HG03108 (cell line): ENCODE results near the gene HDAC1.

Source experiments
- ATAC-seq: cut with Tn5 transposase; IDR thresholded peaks from one replicate; pipeline ENCODE4 v1.9.1; 2021; ENCODE audit warnings: moderate library complexity; ENCODE audit not compliant: unreplicated experiment

HDAC1 gene

GRCh38 chr1:32321712-32322291 is 29.9 kb downstream of the HDAC1 start:
- no peak for ATAC-seq

DNA sequence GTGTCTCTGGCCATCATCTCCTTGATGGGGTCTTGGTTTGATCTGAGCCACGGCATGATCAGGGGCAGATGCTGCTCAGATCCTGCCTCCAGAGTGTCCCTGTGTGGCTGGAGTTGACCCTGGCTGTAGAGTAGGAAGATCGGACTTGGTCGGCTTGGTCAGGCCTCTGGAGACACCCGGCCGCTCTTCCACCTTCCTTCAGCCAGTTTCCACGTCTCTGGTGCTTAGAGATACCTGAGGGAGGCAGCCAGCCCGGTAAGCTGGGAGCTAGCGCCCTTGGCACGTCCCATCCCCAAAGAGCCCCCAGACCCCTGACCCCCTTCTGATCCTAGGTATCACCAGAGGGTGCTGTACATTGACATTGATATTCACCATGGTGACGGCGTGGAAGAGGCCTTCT is 35.3 kb downstream of the HDAC1 start:
- no peak for ATAC-seq

DNA sequence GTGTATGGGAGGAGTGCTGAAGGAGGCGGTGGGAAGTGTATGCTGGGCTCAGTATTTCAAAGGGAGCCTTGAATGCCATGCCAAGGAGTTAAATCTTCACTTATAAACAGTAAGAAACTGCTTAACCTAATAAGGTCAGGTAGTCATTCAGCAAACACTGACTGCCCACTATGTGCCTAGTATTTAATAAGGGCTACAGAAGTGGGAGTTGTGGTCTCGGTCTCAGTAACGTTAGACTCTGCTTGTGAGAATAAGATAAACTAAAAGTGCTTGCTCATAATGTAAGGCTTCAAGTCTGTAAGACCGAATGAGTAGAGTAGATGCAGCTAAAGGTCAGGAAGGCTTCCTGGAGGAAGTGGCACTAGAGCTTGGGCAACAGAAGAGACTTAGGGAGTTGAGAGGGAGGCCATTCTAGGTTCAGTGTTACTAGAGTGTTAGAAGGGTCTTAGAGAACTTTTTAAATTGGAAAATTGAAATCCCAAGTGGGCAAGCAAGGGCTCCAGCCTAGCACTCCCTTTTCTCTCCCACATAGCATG is 38.1 kb downstream of the HDAC1 start:
- ATAC-seq, result no peak

DNA sequence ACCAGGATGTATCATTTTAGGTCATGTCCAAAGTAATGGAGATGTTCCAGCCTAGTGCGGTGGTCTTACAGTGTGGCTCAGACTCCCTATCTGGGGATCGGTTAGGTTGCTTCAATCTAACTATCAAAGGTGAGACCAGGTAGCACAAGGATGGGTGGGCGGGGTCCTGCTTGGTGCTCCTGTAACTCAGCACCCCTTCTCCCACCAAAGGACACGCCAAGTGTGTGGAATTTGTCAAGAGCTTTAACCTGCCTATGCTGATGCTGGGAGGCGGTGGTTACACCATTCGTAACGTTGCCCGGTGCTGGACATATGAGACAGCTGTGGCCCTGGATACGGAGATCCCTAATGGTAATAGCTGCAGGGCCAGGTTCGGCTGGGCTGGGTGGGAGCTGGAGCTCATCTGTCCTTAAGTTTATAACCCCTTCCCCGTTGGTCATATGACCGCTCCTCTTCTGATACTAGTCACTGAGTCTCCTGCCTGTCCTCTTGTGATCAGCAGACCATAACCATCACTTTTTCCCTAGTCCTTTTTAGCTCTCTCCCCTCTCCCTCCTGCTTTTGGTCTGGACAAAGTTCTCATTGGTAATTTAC is 38.8 kb downstream of the HDAC1 start:
- ATAC-seq, result no peak

DNA sequence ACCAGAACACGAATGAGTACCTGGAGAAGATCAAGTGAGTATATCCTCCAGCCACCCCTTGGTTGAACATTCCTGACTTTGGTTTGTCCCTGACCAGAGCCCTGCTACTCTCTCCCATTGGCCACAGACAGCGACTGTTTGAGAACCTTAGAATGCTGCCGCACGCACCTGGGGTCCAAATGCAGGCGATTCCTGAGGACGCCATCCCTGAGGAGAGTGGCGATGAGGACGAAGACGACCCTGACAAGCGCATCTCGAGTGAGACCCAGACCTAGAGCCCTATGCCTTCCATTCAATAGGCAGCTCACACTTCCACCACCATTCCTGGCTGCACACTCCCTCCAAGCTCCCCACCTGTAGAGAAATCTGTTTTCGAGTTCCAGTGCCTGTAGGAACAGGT is 39.7 kb downstream of the HDAC1 start:
- no peak for ATAC-seq

DNA sequence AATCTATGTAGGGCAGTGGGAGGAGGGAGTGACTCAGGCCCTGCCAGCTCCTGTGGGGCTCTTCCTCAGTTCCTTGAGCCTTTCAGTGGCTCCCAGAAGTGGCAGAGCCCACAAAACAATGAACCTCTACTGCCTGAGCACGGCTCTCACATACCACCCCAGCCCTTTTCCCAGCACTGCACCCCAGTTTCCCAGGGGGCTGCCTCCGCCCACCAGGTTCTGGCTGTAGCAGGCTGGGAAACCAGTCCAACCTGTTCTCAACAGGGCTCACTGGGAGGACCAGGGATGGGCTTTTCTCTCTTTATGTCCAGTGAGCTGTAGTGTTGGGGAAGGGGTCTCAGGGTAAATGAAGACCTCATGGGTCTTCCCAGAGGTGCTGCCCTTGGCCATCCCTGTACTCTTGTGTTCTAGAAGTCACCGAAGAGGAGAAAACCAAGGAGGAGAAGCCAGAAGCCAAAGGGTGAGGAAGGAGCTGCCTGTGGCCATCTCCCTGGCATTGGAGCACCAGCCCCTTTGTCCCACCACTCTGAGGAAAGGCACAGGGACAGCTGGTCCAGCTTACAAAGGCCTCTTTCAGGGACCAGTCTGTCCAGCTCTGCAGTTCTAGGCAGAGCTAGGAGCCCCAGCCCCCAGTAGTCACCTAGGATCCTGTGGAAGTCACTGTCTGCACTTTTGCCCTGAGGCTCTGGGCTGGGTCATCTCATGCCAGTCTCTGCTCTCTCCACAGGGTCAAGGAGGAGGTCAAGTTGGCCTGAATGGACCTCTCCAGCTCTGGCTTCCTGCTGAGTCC is 40.6 kb downstream of the HDAC1 start:
- no peak for ATAC-seq

DNA sequence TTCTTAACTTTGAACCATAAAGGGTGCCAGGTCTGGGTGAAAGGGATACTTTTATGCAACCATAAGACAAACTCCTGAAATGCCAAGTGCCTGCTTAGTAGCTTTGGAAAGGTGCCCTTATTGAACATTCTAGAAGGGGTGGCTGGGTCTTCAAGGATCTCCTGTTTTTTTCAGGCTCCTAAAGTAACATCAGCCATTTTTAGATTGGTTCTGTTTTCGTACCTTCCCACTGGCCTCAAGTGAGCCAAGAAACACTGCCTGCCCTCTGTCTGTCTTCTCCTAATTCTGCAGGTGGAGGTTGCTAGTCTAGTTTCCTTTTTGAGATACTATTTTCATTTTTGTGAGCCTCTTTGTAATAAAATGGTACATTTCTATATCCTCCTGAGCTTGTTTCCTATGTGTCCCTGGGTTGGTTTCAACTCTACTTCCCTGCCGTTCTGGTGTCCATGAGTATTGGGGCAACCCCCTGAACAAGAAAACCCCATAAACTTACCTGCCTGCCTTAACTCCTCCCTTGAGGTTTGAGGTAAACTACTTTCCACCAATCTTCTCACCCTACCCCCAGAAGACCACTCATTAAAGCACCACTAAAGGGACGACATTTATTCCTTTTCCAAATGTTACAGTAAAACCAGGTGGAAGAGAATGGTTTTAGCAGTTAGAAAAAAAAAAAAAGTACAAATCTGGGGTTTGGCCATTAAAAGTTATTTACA is 41.5 kb downstream of the HDAC1 start:
- no peak for ATAC-seq

GRCh38 chr1:32334274-32334861 is 42.5 kb downstream of the HDAC1 start:
- no peak for ATAC-seq

DNA sequence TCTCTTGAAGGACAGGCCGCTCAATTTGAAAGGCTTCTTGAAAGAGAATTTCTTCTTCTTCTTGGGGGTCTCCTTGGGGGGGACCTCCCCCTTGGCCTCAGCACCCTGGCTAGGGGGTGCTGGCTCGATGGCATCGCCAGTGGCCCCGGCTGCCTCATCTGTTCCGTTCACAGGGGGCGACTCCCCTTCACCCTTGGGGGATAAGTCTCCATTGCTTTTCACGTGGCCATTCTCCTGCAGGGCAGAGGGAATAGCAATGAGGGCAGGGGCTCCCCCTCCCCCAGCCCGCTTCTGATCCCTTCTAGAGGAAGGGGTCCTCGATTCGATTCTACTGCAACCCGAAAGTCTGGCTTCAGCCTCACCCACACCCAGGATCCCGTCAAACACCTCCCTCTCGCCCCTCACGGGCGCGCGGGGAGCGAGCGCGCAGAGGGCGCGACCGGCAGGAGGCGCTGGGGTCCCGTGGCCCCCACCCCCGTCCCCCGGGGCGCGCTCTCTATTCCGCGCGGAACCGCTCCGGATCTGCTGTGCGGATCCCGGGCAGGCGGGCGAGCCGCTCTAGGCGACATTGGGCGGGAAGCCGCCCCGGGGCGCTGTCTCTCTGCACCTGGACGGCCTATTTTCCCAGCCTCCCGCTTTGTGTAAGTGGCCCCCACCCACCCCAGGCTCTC is 43.1 kb downstream of the HDAC1 start:
- no peak for ATAC-seq

- no peak for ATAC-seq
Observed at GRCh38 chr1:32335535-32335789, 43.6 kb downstream of the HDAC1 start.

DNA sequence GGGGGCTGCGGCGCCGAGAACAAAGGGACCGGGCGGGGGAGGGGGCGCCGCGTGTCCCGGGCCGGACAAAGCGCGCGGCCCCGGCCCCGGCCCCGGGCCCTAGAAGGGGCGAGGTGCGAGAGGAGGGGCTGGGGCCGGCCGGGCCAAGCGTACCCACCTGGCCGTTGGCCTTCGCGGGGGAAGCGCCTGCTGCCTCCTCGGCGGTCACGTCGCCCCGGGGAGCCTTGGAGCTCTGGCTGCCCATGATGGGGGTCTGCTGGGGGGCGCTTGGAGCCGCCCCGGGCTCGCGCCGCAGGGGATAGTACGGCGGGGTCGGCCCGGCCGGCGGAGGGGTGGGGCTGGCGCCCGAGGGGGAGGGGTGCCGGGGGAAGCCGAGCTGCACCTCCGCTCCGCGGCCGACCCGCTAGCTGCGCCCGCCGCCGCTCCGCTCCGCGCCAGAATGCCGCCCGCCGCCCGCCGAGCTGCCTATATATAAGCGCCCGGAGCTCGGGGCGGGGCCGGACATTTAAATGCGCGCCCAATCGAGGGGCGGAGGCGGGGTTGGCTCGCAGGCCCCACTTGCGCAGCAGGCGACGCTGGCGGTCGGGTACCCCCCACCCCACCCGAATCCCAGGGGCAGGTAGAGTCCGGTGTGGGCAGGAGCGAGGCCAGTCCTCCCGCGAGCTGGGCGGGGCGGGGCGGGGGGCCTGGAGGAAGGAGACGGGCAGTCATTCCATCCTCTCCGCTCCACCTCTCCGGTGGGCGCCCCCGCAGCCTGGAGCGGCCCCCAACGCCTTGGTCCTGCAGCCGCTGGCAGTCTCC is 44.1 kb downstream of the HDAC1 start, which contains the start of gene MARCKSL1:
TSS of gene MARCKSL1 (minus strand) at position 444 of the 801 bp plus-strand sequence. CDS start at position 244, 200 bp downstream.
- ATAC-seq, result no peak

- ATAC-seq, result no peak
Observed at GRCh38 chr1:32336591-32336932, 44.7 kb downstream of the HDAC1 start.

GRCh38 chr1:32336963-32337675 is 45.2 kb downstream of the HDAC1 start:
- ATAC-seq, result no peak

GRCh38 chr1:32337855-32338636 is 46.2 kb downstream of the HDAC1 start:
- peak; percentile 31 for ATAC-seq

DNA sequence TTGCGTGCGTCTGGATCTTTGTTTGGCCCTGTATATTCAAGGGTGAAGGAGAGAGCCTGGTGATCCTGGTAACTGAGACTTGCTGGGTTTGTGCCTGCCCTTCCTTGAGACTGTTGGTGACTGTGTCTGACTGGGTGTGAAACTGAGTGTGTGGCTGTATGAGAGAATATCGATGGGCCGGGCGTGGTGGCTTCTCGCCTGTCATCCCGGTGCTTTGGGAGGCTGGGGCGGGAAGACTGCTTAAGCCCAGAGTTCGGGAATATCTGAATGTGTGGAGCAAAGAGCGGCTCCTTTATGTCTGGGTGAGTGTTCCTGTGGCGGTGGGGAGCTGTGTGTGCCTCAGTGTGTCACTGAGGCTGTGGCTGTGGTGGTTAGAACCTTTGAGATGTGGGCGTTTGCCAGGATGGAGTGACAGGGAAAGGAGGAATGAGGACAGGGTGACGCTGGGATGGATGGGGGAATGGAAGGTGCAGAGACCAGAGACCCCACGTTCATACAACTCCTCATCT is 46.8 kb downstream of the HDAC1 start:
- ATAC-seq, result no peak

GRCh38 chr1:32339363-32339978 is 47.6 kb downstream of the HDAC1 start:
- no peak for ATAC-seq

DNA sequence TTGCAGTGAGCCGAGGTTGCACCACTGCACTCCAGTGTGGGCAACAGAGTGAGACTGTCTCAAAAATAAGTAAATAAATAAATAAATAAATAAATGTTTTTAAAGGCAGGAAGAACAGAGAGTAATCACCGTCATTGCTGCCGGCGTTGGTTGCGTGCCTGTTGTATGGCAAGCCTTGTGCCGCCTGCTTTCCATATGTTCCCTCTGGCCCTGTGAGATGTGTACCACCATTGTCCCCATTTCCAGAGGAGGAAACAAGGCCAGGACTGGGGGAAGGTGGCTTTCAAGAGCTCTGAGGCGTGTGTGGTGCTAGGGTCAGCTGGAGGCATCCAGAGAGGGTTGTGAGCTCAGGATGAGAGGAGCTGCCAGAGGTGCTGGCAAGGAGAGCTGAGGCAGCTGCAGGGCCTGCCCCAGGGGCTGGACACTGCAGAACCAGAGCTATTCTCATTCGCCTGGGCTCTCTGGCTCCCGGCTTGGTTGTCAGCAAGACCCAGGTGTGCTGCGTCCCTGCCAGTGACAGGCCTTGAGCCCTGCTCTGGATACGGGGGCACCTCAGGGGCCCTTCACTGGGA is 49.4 kb downstream of the HDAC1 start:
- no peak for ATAC-seq

DNA sequence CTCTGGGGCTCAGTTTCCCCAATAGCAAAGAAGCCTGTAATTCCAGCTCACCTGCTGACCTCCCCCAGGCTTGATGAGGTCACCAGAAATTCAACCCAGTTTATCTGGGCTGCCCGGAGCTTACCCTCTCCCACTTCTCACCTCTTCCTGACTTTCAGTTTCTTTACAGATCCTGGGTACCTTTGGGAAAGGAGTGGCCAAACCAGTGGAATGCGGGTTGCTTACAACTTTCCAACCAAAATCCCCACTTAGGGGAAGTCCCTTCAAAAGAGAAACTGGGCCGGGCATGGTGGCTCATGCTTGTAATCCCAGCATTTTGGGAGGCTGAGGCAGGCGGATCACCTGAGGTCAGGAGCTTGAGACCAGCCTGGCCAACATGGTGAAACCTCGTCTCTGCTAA is 50.1 kb downstream of the HDAC1 start:
- no peak for ATAC-seq
